ENCODE measurements around the gene SREK1. TPM values are rescaled to one million over a fixed set of nuclear protein-coding genes. Genes with fewer than 3 reads are reported as not detected.

SREK1 gene
- total and polyA plus RNA-seq, 2 of the 8 experiments (the other 6 are each of a cell fraction or from before 2014, with no cell fraction given), result 10.6 to 40.4 TPM

DNA sequence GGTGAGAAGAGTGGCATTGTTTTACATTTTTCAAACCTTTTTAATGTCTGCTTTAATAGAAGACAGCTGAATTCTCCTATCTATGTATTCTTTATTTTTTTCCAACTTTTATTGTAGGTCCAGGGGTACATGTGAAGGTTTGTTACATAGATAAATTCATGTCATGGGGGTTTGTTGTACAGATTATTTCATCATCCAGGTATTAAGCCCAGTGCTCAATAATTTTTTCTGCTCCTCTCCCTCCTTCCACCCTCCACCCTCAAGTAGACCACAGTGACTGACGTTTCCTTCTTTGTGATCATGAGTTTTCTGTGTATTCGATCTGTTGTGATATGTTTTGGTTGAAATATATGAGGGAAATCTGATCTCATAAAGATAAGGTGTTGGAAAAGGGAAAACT is 1.7 kb upstream of the SREK1 start:
- Histone ChIP-seq H3K4ac (replicated peaks; ENCODE audit: insufficient read length, low read depth, low read length) (no peak overlapping the region), H2BK120ac (replicated peaks; ENCODE audit: low read depth, low read length) (no peak overlapping the region), H3K9ac (replicated peaks in 1 of 4; ENCODE audit: extremely low read depth in 1 of 4, low read depth in 3 of 4, low read length in 3 of 4) (no peak overlapping the region), H2AK5ac (ENCODE audit: low read depth, low read length) (no peak overlapping the region), H3K18ac (ENCODE audit: extremely low read depth, low read length) (no peak overlapping the region), H3K4me3 (ENCODE audit: extremely low read depth in 1 of 4, insufficient read depth in 2 of 4, low read depth in 3 of 4, low read length in 4 of 4) (no peak overlapping the region), H4K8ac (ENCODE audit: extremely low read depth, insufficient read depth, low read length) (no peak overlapping the region), H3K56ac (replicated peaks; ENCODE audit: insufficient read length, low read depth, low read length) (no peak overlapping the region), H3K14ac (ENCODE audit: insufficient read length) (no peak overlapping the region), H2AFZ (ENCODE audit: low read length) (peak overlapping the region; percentile 38; the same call in 1 of the 2 replicates), H4K5ac (ENCODE audit: insufficient read length, low read depth, low read length) (no peak overlapping the region), H3K27me3 (replicated peaks in 1 of 4; ENCODE audit: control insufficient read depth in 3 of 4, extremely low read depth in 1 of 4, insufficient read depth in 3 of 4, low read length in 3 of 4) (no peaks in the 10 kb centered on the region), H3K23ac (ENCODE audit: insufficient read length) (no peak overlapping the region), H3K23me2 (ENCODE audit: low read depth, low read length) (peaks cover 4% of the 10 kb centered on the region), H2BK20ac (ENCODE audit: low read length) (no peak overlapping the region), H3K36me3 (ENCODE audit: control insufficient read depth in 2 of 4, insufficient read depth in 4 of 4, low read length in 3 of 4) (no peaks in the 10 kb centered on the region), H3K9me3 (ENCODE audit: insufficient read depth in 2 of 2, low read depth in 1 of 2, low read length in 1 of 2) (no peaks in the 10 kb centered on the region), H4K91ac (replicated peaks; ENCODE audit: insufficient read length, low read length) (no peak overlapping the region), H2BK5ac (ENCODE audit: low read depth, low read length) (no peak overlapping the region), H3K79me2 (ENCODE audit: control insufficient read depth in 1 of 2, insufficient read depth in 2 of 2, low read length in 2 of 2) (peaks cover 2 to 27% of the 10 kb centered on the region in 2 experiments; a peak in 3 of 4 replicates), H2BK15ac (ENCODE audit: low read length) (no peak overlapping the region), H4K20me1 (replicated peaks in 1 of 2; ENCODE audit: control insufficient read depth in 1 of 2, insufficient read depth in 2 of 2, low read length in 2 of 2) (no peaks in the 10 kb centered on the region), H3K4me1 (replicated peaks in 1 of 4; ENCODE audit: control insufficient read depth in 3 of 4, insufficient read depth in 4 of 4, low read length in 3 of 4) (peaks cover 0 to 5% (median 2%) of the 10 kb centered on the region in 4 experiments; a peak in 5 of 7 replicates), H3K27ac (ENCODE audit: low read depth, low read length) (no peak overlapping the region), H3K79me1 (ENCODE audit: low read depth, low read length) (no peaks in the 10 kb centered on the region), H2BK12ac (ENCODE audit: low read depth, low read length) (no peak overlapping the region), H3K4me2 (ENCODE audit: insufficient read depth in 1 of 2, low read depth in 2 of 2, low read length in 2 of 2) (no peak overlapping the region; a peak in 1 of 4 replicates)
- TF ChIP-seq KDM1A (IDR thresholded peaks at IDR 0.05; ENCODE audit: borderline replicate concordance, low read length), result no peak
- TF ChIP-seq FOSL1 (IDR thresholded peaks at IDR 0.05; ENCODE audit: insufficient read depth, low read depth, low read length), result no peak
- no peak for TF ChIP-seq ZNF274 (IDR thresholded peaks at IDR 0.05; ENCODE audit: borderline replicate concordance, extremely low read depth, low read length)
- TF ChIP-seq BACH1 (IDR thresholded peaks at IDR 0.05; ENCODE audit: low read length), result no peak
- TF ChIP-seq RXRA (IDR thresholded peaks at IDR 0.05; ENCODE audit: insufficient read depth, low read depth, low read length), result no peak
- TF ChIP-seq EGR1 (IDR thresholded peaks at IDR 0.05; ENCODE audit: borderline replicate concordance, low read depth, low read length), result no peak
- no peak for TF ChIP-seq HDAC6 (IDR thresholded peaks at IDR 0.05; ENCODE audit: low read depth, low read length)
- TF ChIP-seq, protein P1, sequence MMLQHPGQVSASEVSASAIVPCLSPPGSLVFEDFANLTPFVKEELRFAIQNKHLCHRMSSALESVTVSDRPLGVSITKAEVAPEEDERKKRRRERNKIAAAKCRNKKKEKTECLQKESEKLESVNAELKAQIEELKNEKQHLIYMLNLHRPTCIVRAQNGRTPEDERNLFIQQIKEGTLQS (IDR thresholded peaks at IDR 0.05; ENCODE audit: insufficient read depth, low read depth, low read length), result no peak
- no peak for TF ChIP-seq MAFK (IDR thresholded peaks at IDR 0.05; ENCODE audit: low read depth, low read length)
- TF ChIP-seq, protein P2, sequence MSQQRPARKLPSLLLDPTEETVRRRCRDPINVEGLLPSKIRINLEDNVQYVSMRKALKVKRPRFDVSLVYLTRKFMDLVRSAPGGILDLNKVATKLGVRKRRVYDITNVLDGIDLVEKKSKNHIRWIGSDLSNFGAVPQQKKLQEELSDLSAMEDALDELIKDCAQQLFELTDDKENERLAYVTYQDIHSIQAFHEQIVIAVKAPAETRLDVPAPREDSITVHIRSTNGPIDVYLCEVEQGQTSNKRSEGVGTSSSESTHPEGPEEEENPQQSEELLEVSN (IDR thresholded peaks at IDR 0.05), result no peak
- TF ChIP-seq KDM4A (IDR thresholded peaks at IDR 0.05; ENCODE audit: low read depth, low read length, severe bottlenecking), result no peak
- TF ChIP-seq KDM5A (IDR thresholded peaks at IDR 0.05; ENCODE audit: low read length), result no peak
- no peak for TF ChIP-seq TAF1 (IDR thresholded peaks at IDR 0.05; ENCODE audit: low read depth, low read length)
- POLR2A ChIA-PET (ENCODE audit: partially characterized antibody), result no interaction called here
- DNase-seq (ENCODE audit: low read depth in 1 of 2, low spot score in 2 of 2) (no peak), FAIRE-seq (no peak)
- CTCF ChIA-PET (ENCODE audit: partially characterized antibody), result no interaction called here
- 89% methylated on average over 2 of the region's 2 CpGs; no CpG with 5 or more reads in 1 of the 2 experiments for WGBS, 2 experiments (ENCODE audit: extremely low coverage in 1 of 2, insufficient coverage in 1 of 2, insufficient read length in 1 of 2, insufficient replicate concordance in 2 of 2, low coverage in 1 of 2, low lambda C conversion rate in 2 of 2, missing lambda C conversion rate in 1 of 2)
